HEK293 (cell line): ENCODE measurements around the gene ABCA7.
A peak's percentile ranks its signal among the peaks of the same experiment; 100 is the strongest.

Experiments
- GFI1B ChIP-seq: fragments of 450-650 bp; formaldehyde crosslinking; IDR thresholded peaks from 2 replicates; pipeline ENCODE4 v1.5.1; 2016; ENCODE audit warnings: missing biosample characterization, missing genetic modification characterization
- KLF9 ChIP-seq: fragments of 450-650 bp; formaldehyde crosslinking; IDR thresholded peaks from 2 replicates; pipeline ENCODE4 v1.5.1; 2016; ENCODE audit warnings: missing biosample characterization, missing genetic modification characterization, low read depth
- REPIN1 ChIP-seq: fragments of 450-650 bp; formaldehyde crosslinking; IDR thresholded peaks from 2 replicates; pipeline ENCODE4 v1.5.1; 2017; ENCODE audit warnings: missing biosample characterization, missing genetic modification characterization, low read depth
- SALL2 ChIP-seq: fragments of 450-650 bp; formaldehyde crosslinking; IDR thresholded peaks from 2 replicates; pipeline ENCODE4 v1.5.0; 2017; ENCODE audit warnings: missing biosample characterization, mild to moderate bottlenecking, missing genetic modification characterization, borderline replicate concordance
- TCF7L2 ChIP-seq: IDR thresholded peaks from 2 replicates; pipeline ENCODE4 v1.6.1; 2011; ENCODE audit warnings: low read depth, mild to moderate bottlenecking, inconsistent platforms, low read length, moderate library complexity, borderline replicate concordance
- ZBTB17 ChIP-seq: fragments of 450-650 bp; formaldehyde crosslinking; IDR thresholded peaks from 2 replicates; pipeline ENCODE4 v1.5.1; 2016; ENCODE audit warnings: missing biosample characterization, missing genetic modification characterization
- ZBTB49 ChIP-seq: fragments of 450-650 bp; formaldehyde crosslinking; IDR thresholded peaks from 2 replicates; pipeline ENCODE4 v1.5.1; 2016; ENCODE audit warnings: missing biosample characterization, missing genetic modification characterization, low read depth
- ZFP69B ChIP-seq: fragments of 450-650 bp; formaldehyde crosslinking; IDR thresholded peaks from 2 replicates; pipeline ENCODE4 v1.5.1; 2016; ENCODE audit warnings: missing biosample characterization, missing genetic modification characterization
- ZNF19 ChIP-seq: fragments of 450-650 bp; formaldehyde crosslinking; IDR thresholded peaks from 2 replicates; pipeline ENCODE4; 2016; ENCODE audit warnings: missing biosample characterization, missing genetic modification characterization, low read depth
- ZNF214 ChIP-seq: fragments of 450-650 bp; formaldehyde crosslinking; IDR thresholded peaks from 2 replicates; pipeline ENCODE4 v1.5.1; 2017; ENCODE audit warnings: missing biosample characterization, mild to moderate bottlenecking, missing genetic modification characterization, borderline replicate concordance
- ZNF302 ChIP-seq: fragments of 450-650 bp; formaldehyde crosslinking; IDR thresholded peaks from 2 replicates; pipeline ENCODE4 v1.5.1; 2016; ENCODE audit warnings: missing biosample characterization, missing genetic modification characterization, low read depth
- ZNF311 ChIP-seq: fragments of 450-650 bp; formaldehyde crosslinking; IDR thresholded peaks from 2 replicates; pipeline ENCODE4 v1.5.1; 2017; ENCODE audit warnings: missing biosample characterization, missing genetic modification characterization, borderline replicate concordance
- ZNF324 ChIP-seq: fragments of 450-650 bp; formaldehyde crosslinking; IDR thresholded peaks from 2 replicates; pipeline ENCODE4 v1.5.1; 2016; ENCODE audit warnings: missing biosample characterization, missing genetic modification characterization
- ZNF398 ChIP-seq: fragments of 450-650 bp; formaldehyde crosslinking; IDR thresholded peaks from 2 replicates; pipeline ENCODE4 v1.5.1; 2017; ENCODE audit warnings: missing biosample characterization, missing genetic modification characterization
- ZNF473 ChIP-seq: fragments of 450-650 bp; formaldehyde crosslinking; IDR thresholded peaks from 2 replicates; pipeline ENCODE4 v1.5.1; 2017; ENCODE audit warnings: missing biosample characterization, missing genetic modification characterization
- ZNF529 ChIP-seq: fragments of 450-650 bp; formaldehyde crosslinking; IDR thresholded peaks from 2 replicates; pipeline ENCODE4 v1.5.1; 2017; ENCODE audit warnings: missing genetic modification characterization, missing biosample characterization; ENCODE audit not compliant: insufficient replicate concordance
- ZNF555 ChIP-seq: fragments of 450-650 bp; formaldehyde crosslinking; conservative IDR thresholded peaks from 2 replicates; pipeline ENCODE4 v1.5.1; 2017; ENCODE audit warnings: missing biosample characterization, mild to moderate bottlenecking, missing genetic modification characterization, inconsistent platforms
- ZNF560 ChIP-seq: fragments of 450-650 bp; formaldehyde crosslinking; IDR thresholded peaks from 2 replicates; pipeline ENCODE4 v1.5.1; 2017; ENCODE audit warnings: missing biosample characterization, missing genetic modification characterization, borderline replicate concordance
- ZNF600 ChIP-seq: fragments of 450-650 bp; formaldehyde crosslinking; IDR thresholded peaks from 2 replicates; pipeline ENCODE4 v1.5.1; 2016; ENCODE audit warnings: missing biosample characterization, missing genetic modification characterization
- ZNF658 ChIP-seq: fragments of 450-650 bp; formaldehyde crosslinking; IDR thresholded peaks from 2 replicates; pipeline ENCODE4; 2016; ENCODE audit warnings: missing biosample characterization, missing genetic modification characterization
- ZNF660 ChIP-seq: fragments of 450-650 bp; IDR thresholded peaks from 2 replicates; pipeline ENCODE4 v1.5.1; 2018; ENCODE audit warnings: missing biosample characterization, mild to moderate bottlenecking, missing genetic modification characterization
- ZNF670 ChIP-seq: fragments of 450-650 bp; formaldehyde crosslinking; IDR thresholded peaks from 2 replicates; pipeline ENCODE4 v1.5.1; 2016; ENCODE audit warnings: missing biosample characterization, missing genetic modification characterization, low read depth
- ZNF707 ChIP-seq: fragments of 450-650 bp; formaldehyde crosslinking; IDR thresholded peaks from 2 replicates; pipeline ENCODE4 v1.5.1; 2016; ENCODE audit warnings: missing biosample characterization, missing genetic modification characterization
- ZNF747 ChIP-seq: fragments of 450-650 bp; formaldehyde crosslinking; IDR thresholded peaks from 2 replicates; pipeline ENCODE4 v1.5.1; 2016; ENCODE audit warnings: missing biosample characterization, missing genetic modification characterization
- ZNF76 ChIP-seq: fragments of 450-650 bp; formaldehyde crosslinking; IDR thresholded peaks from 2 replicates; pipeline ENCODE4; 2016; ENCODE audit warnings: low read depth, missing biosample characterization, missing genetic modification characterization, borderline replicate concordance
- ZNF785 ChIP-seq: fragments of 450-650 bp; formaldehyde crosslinking; IDR thresholded peaks from 2 replicates; pipeline ENCODE4 v1.5.1; 2016; ENCODE audit warnings: missing biosample characterization, missing genetic modification characterization
- TF ChIP-seq, protein P1 (sequence below): fragments of 450-650 bp; formaldehyde crosslinking; IDR thresholded peaks from 2 replicates; pipeline ENCODE4 v1.5.0; 2017; ENCODE audit warnings: missing biosample characterization, missing genetic modification characterization, borderline replicate concordance
- TF ChIP-seq, protein P2 (sequence below): fragments of 450-650 bp; formaldehyde crosslinking; IDR thresholded peaks from 2 replicates; pipeline ENCODE4 v1.5.1; 2017; ENCODE audit warnings: missing biosample characterization, missing genetic modification characterization
- TF ChIP-seq, protein P3 (sequence below): fragments of 450-650 bp; formaldehyde crosslinking; IDR thresholded peaks from 2 replicates; pipeline ENCODE4 v1.5.1; 2016; ENCODE audit warnings: missing biosample characterization, missing genetic modification characterization
- TF ChIP-seq, protein P4 (sequence below): fragments of 450-650 bp; formaldehyde crosslinking; IDR thresholded peaks from 2 replicates; pipeline ENCODE4 v1.5.1; 2016; ENCODE audit warnings: missing biosample characterization, missing genetic modification characterization

Gene ABCA7

GRCh38 chr19:1018932-1019615 is 20.8 kb upstream of the ABCA7 start (continued):
- TF ChIP-seq, protein P1, sequence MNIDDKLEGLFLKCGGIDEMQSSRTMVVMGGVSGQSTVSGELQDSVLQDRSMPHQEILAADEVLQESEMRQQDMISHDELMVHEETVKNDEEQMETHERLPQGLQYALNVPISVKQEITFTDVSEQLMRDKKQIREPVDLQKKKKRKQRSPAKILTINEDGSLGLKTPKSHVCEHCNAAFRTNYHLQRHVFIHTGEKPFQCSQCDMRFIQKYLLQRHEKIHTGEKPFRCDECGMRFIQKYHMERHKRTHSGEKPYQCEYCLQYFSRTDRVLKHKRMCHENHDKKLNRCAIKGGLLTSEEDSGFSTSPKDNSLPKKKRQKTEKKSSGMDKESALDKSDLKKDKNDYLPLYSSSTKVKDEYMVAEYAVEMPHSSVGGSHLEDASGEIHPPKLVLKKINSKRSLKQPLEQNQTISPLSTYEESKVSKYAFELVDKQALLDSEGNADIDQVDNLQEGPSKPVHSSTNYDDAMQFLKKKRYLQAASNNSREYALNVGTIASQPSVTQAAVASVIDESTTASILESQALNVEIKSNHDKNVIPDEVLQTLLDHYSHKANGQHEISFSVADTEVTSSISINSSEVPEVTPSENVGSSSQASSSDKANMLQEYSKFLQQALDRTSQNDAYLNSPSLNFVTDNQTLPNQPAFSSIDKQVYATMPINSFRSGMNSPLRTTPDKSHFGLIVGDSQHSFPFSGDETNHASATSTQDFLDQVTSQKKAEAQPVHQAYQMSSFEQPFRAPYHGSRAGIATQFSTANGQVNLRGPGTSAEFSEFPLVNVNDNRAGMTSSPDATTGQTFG = no peak
- TF ChIP-seq ZNF398 (tag by site-specific recombination) = peak; percentile 68
- TF ChIP-seq ZNF785 (tag by site-specific recombination) = no peak
- TF ChIP-seq, protein P2, sequence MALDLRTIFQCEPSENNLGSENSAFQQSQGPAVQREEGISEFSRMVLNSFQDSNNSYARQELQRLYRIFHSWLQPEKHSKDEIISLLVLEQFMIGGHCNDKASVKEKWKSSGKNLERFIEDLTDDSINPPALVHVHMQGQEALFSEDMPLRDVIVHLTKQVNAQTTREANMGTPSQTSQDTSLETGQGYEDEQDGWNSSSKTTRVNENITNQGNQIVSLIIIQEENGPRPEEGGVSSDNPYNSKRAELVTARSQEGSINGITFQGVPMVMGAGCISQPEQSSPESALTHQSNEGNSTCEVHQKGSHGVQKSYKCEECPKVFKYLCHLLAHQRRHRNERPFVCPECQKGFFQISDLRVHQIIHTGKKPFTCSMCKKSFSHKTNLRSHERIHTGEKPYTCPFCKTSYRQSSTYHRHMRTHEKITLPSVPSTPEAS = no peak
- no peak for TF ChIP-seq ZNF707
- no peak for TF ChIP-seq SALL2
- TF ChIP-seq ZNF658 (tag by site-specific recombination) = no peak
- TF ChIP-seq, protein P3, sequence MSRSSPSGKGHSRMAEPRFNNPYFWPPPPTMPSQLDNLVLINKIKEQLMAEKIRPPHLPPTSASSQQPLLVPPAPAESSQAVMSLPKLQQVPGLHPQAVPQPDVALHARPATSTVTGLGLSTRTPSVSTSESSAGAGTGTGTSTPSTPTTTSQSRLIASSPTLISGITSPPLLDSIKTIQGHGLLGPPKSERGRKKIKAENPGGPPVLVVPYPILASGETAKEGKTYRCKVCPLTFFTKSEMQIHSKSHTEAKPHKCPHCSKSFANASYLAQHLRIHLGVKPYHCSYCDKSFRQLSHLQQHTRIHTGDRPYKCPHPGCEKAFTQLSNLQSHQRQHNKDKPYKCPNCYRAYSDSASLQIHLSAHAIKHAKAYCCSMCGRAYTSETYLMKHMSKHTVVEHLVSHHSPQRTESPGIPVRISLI (tag by site-specific recombination) = peak; percentile 90
- TF ChIP-seq ZNF473 (tag by site-specific recombination) = no peak
- no peak for TF ChIP-seq ZBTB49 (tag by site-specific recombination)
- TF ChIP-seq ZNF324 (tag by site-specific recombination) = no peak
- no peak for TF ChIP-seq ZNF555 (tag by site-specific recombination)
- no peak for TF ChIP-seq ZNF747 (tag by site-specific recombination)
- no peak for TF ChIP-seq GFI1B (tag by site-specific recombination)
- TF ChIP-seq, protein P4, sequence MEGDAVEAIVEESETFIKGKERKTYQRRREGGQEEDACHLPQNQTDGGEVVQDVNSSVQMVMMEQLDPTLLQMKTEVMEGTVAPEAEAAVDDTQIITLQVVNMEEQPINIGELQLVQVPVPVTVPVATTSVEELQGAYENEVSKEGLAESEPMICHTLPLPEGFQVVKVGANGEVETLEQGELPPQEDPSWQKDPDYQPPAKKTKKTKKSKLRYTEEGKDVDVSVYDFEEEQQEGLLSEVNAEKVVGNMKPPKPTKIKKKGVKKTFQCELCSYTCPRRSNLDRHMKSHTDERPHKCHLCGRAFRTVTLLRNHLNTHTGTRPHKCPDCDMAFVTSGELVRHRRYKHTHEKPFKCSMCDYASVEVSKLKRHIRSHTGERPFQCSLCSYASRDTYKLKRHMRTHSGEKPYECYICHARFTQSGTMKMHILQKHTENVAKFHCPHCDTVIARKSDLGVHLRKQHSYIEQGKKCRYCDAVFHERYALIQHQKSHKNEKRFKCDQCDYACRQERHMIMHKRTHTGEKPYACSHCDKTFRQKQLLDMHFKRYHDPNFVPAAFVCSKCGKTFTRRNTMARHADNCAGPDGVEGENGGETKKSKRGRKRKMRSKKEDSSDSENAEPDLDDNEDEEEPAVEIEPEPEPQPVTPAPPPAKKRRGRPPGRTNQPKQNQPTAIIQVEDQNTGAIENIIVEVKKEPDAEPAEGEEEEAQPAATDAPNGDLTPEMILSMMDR = no peak
- TF ChIP-seq ZNF600 (tag by site-specific recombination) = peak; percentile 87
- no peak for TF ChIP-seq ZNF302 (tag by site-specific recombination)
- peak; percentile 42; the same call in 1 of the 2 replicates for TF ChIP-seq ZNF76 (tag by site-specific recombination)
- no peak for TF ChIP-seq ZNF660
- no peak for TF ChIP-seq ZNF311 (tag by site-specific recombination)
- TF ChIP-seq TCF7L2 = no peak
- TF ChIP-seq ZNF214 (tag by site-specific recombination) = no peak
- TF ChIP-seq ZNF670 = no peak
- TF ChIP-seq ZNF19 (tag by site-specific recombination) = no peak
- no peak for TF ChIP-seq REPIN1
- no peak for TF ChIP-seq KLF9 (tag by site-specific recombination)
- TF ChIP-seq ZFP69B = 0 out of 2 replicates have a peak, but pooled peaks have one; percentile 9
- TF ChIP-seq ZBTB17 (tag by site-specific recombination) = peak; percentile 71
- TF ChIP-seq ZNF560 (tag by site-specific recombination) = no peak
- TF ChIP-seq ZNF529 (tag by site-specific recombination) = no peak
